GM12865 (cell line): Measurements from ENCODE around the gene SBF1.

ENCODE experiments used
- DNase-seq: peaks from one replicate; pipeline ENCODE4 v3.0.0; 2010; ENCODE audit warnings: low read depth
- H3K4me3 ChIP-seq: 2 replicates; pipeline ENCODE4 v1.5.1; 2011; ENCODE audit warnings: mild to moderate bottlenecking, low read depth, low read length, control low read depth
- CTCF ChIP-seq: IDR thresholded peaks from 2 replicates; pipeline ENCODE4 v1.5.1; 2011; ENCODE audit warnings: low read length, control low read depth, low read depth, inconsistent platforms; ENCODE audit not compliant: insufficient read depth; ENCODE audit errors: missing control alignments

SBF1 gene

DNA sequence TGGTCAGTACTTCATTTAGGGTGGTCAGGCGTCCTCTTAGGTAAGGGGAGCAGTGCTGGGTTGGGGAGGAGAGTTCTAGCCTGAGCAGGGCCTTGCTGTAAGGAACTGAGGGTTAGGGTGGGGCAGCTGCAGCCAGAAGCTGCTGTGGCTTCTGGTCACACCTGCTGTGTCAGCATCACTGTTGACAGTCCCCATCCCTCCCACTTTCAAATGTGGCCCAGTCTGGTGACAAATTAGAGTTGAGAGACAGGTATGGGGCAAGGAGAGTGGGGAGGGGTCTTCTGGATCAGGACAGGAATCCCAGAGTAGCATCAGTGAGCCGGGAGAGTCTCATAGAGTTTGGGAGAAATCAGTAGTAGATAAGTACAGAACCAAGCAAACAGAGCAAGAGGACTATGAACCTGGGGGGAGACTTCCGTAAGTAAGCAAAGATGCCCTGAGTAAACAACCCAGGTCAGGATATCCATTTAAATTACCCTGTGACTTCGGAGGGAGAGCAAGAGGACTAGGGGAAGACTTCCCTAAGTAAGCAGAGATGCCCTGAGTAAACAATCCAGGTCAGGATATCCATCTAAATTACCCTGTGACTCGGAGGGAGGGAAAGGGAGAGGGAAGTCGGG, 78.0 kb downstream of the SBF1 start:
- TF ChIP-seq CTCF = no peak
- no peak overlapping the region for H3K4me3 ChIP-seq
- no peak for DNase-seq
